CD1c-positive myeloid dendritic cell (primary cell): ENCODE results near the gene MYOZ2.
A peak's percentile ranks its signal among the peaks of the same experiment; 100 is the strongest.
"Not testable (repeated sequence)": the region's sequence is repeated elsewhere in the genome, so short reads cannot be mapped to it uniquely, and the experiment has no call there.

Source experiments
- DNase-seq: peaks from one replicate; pipeline ENCODE4 v3.0.0-alpha.2; 2016; ENCODE audit errors: extremely low spot score

The MYOZ2 gene

GRCh38 chr4:119128148-119128547 lies 7.5 kb upstream of the MYOZ2 start:
- no peak for DNase-seq

DNA sequence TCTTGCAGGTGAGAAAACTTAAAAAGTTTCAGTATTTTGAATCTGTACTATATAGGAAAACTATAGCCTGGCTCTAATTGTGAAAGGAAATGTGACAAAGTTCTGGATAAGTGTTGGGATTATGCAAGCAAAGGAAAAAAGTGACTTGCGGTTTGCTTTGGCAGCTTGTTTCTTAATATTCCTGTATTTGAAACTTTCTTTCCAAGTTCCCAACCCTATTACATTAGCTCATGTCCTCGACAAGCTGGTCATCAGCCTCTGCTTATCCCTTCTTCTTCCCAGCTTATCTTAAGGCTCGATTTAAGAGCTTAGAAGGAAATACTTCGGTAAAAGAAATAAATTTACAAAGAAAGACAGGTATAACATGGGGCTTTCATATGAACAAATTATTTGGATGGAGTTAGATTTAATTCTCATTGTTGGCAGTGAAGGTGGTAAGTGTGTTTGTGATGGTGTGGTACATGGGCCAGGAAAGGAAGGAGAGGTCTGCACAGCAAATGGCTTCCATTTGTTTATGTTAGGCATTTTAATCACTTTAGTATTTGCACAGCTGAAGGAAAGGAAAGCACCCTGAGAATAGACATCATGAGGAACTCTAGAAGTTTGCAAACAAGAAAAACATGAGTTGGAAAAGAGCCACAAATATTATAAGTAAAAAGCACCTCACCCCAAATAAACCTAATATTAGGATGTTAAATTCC lies 5.1 kb upstream of the MYOZ2 start:
- no peak for DNase-seq

GRCh38 chr4:119131164-119131563 lies 4.5 kb upstream of the MYOZ2 start:
- no peak for DNase-seq

- no peak for DNase-seq
These were observed 3.3 kb upstream of the MYOZ2 start for GRCh38 chr4:119132306-119132705.

GRCh38 chr4:119136546-119136945 lies 914 bp downstream of the MYOZ2 start:
- no peak for DNase-seq

- no peak for DNase-seq
These were observed 2.4 kb downstream of the MYOZ2 start for GRCh38 chr4:119138046-119138445.

DNA sequence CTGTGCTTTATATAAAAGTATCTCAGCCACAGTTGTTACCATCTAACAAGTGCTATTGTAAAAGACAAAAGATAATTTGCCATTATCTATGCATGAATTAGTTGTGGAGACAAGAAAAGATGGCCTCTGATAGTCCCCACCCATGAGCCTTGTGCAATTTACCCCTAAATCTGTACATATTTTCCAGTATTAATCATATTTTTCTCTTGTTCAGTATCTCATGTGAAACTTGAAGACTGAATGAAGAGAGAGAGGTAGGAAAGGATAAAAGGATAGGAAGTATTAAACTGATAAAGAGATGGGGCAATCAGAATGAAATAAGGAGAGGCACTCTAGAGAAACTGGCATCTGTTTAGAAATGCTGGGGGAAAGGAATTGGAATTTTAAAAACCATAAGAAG lies 3.7 kb downstream of the MYOZ2 start:
- no peak for DNase-seq

DNA sequence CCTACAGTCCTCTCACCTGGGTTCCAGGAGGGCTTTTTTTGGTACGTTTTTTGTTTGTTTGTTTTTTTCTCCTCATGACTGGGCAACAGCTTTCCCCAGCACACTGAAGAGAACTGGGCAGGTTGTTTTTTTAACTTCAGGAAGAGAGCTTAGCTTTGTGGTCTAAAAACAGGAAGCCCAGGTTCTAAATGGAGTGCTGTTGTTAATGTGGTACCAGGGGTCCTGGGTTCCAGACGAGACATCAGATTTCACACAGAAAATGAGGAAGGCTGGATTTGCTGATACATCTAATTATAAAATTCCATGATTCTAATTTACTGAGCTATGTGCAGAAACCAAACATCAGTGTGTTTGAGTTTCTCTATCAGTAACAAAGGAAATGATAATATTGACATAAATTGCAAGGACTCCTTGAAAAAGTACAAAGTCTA lies 4.2 kb downstream of the MYOZ2 start:
- peak; percentile 9 for DNase-seq

- not testable (repeated sequence) for DNase-seq
These were observed 5.7 kb downstream of the MYOZ2 start for GRCh38 chr4:119141283-119141682.

- no peak for DNase-seq
These were observed 7.2 kb downstream of the MYOZ2 start for GRCh38 chr4:119142833-119143232.

GRCh38 chr4:119143341-119143740 lies 7.7 kb downstream of the MYOZ2 start:
- not testable (repeated sequence) for DNase-seq

GRCh38 chr4:119149110-119149509 lies 13.5 kb downstream of the MYOZ2 start:
- no peak for DNase-seq

DNA sequence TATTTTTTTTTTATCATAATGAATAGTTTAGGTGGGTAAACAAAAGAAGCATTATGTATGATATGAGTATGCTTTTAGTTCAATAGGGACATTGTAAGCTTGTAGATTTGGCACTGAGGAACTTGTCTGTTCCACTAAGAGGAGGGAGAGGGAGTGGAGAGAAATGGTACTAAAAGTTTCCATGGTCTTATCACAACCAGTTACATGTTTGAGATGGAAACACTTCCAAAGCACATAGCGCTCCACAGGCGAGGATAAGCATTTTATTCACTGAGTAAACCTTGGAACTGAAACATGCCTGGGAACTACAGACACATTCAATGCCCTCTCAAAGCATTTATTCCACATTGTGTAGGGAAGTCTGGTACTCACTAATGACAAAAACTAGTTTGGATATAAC lies 15.5 kb downstream of the MYOZ2 start:
- no peak for DNase-seq

DNA sequence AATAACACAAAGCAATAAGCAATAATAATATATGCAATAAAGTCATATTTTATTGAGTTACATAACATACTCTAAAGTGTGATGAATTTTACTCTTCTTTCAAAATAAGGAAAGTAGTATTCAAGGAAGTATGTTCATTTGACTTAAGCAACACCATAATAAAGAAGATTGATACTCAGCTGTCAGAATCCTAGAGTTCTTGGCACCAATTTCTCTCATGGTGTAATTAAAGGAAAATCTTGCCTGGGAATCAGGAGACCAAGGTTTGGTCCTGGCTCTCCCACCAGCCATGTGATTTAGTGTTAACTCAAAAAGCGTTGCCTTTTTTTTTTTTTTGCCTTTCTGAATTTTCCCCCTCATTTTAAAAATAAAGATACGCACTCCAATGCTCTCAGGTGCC lies 17.1 kb downstream of the MYOZ2 start:
- no peak for DNase-seq

- no peak for DNase-seq
These were observed 26.5 kb downstream of the MYOZ2 start for GRCh38 chr4:119162174-119162573.

GRCh38 chr4:119165767-119166166 lies 30.1 kb downstream of the MYOZ2 start:
- DNase-seq = no peak

DNA sequence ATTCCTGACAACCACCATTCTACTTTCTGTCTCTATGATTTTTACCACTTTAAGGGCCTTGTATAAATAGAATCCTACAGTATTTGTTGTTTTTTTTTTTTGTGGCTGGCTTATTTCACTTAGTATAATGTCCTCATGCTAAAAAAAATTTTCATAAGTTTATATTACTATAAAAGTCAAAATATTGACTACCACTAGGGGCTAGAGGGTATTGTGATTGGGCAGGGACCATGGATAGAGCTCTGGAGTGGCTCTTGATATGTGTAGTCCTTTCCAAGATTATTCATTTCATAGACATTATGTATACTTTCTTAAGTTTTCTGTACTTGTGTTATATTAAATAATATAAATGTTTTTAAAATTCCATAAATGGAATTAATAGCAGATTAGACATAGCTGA lies 34.6 kb downstream of the MYOZ2 start:
- DNase-seq = no peak

- no peak for DNase-seq
These were observed 36.6 kb downstream of the MYOZ2 start for GRCh38 chr4:119172223-119172622.

- not testable (repeated sequence) for DNase-seq
These were observed 38.2 kb downstream of the MYOZ2 start for GRCh38 chr4:119173729-119174361.

GRCh38 chr4:119179011-119179410 lies 43.4 kb downstream of the MYOZ2 start:
- DNase-seq = no peak

GRCh38 chr4:119184128-119184527 lies 48.5 kb downstream of the MYOZ2 start:
- DNase-seq = no peak

DNA sequence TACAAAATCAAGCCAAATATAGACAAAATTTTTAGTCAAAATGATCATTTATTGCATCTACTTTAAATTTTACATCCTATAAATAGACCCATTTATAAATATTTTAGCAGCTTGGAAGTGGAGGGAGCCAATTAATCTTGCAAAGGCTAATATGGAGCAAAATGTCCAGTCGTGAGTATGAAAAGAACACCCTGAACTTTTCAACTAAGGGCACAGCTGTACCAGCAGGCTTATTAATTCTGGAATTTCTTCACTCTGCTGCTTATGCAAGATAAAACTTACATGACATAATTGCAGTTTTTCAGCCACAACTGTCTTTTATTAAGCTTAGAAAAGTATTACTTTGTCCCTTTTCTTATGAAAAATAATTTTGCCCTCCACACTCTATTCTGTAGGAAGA lies 54.0 kb downstream of the MYOZ2 start:
- DNase-seq = no peak

DNA sequence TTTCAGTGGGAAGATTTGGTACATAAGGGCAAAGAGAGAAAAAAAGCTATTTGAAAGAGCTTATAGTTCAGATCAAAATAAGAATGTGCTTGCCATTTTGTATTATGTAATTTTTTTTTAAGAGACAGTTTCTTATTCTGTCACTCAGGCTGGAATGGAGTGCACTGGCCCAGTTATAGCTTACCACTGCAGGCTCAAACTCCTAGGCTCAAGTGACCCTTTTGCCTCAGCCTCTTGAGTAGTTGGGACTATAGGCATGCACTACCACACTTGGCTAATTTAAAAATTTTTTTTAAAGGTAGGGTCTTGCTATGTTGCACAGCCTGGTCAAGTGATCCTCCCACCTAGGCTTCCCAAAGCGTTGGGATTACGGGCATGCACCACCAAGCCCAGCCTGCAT lies 54.7 kb downstream of the MYOZ2 start:
- DNase-seq = no peak

DNA sequence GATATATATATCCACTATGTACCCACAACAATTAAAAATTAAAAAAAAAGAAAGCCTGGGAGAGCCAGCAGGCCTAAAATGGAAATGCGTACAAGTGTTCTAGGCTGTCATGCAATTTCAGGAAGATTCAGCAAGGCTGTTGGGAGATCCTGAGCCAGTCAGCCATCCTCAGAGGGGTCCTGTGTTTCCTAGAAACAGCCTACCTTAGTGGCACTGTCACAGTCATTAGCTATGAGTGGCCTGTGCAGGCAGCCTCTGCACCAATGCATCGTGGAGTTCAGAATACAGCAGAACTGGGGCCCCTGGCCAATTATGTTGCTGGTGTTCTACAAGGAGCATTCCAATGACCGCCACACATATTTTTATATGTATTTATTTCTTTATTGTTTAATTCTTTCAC lies 55.9 kb downstream of the MYOZ2 start:
- no peak for DNase-seq
